Smooth muscle cell (in vitro differentiated cells): ENCODE data around the gene CSNK1G1. TPM values are rescaled to one million over a fixed set of nuclear protein-coding genes. Genes with fewer than 3 reads are reported as not detected.
A peak's percentile ranks its signal among the peaks of the same experiment; 100 is the strongest.

ENCODE experiments used
- DNase-seq: peaks from one replicate; lab custom pipeline; 2025; ENCODE audit not compliant: unreplicated experiment; lab: John Stamatoyannopoulos, UW
- H2AFZ ChIP-seq: fragments of 200-600 bp; sonication (generic); 2 replicates; pipeline ENCODE4 v1.6.0; 2016; ENCODE audit warnings: antibody characterized with exemption, low read depth, mild to moderate bottlenecking
- H3F3A ChIP-seq: fragments of 200-600 bp; sonication (generic); 2 replicates; pipeline ENCODE4 v1.6.0; 2017; ENCODE audit warnings: antibody characterized with exemption, low read depth
- H3K27ac ChIP-seq: fragments of 200-600 bp; sonication (generic); 2 replicates; pipeline ENCODE4 v1.5.1; 2016; ENCODE audit warnings: low read depth, mild to moderate bottlenecking
- H3K27me3 ChIP-seq: fragments of 200-600 bp; sonication (generic); 2 replicates; pipeline ENCODE4 v1.6.1; 2016; ENCODE audit warnings: low read depth, mild to moderate bottlenecking
- H3K36me3 ChIP-seq: fragments of 200-600 bp; sonication (generic); 2 replicates; pipeline ENCODE4 v1.5.1; 2016; ENCODE audit warnings: low read depth
- H3K4me1 ChIP-seq: fragments of 200-600 bp; sonication (generic); 2 replicates; pipeline ENCODE4 v1.5.1; 2016; ENCODE audit warnings: low read depth
- H3K4me2 ChIP-seq: fragments of 200-600 bp; sonication (generic); 2 replicates; pipeline ENCODE4 v1.6.0; 2016; ENCODE audit warnings: mild to moderate bottlenecking
- H3K4me3 ChIP-seq: fragments of 200-600 bp; sonication (generic); 2 replicates; pipeline ENCODE4 v1.5.1; 2016; ENCODE audit warnings: mild to moderate bottlenecking
- H3K79me2 ChIP-seq: fragments of 200-600 bp; sonication (generic); 2 replicates; pipeline ENCODE4 v1.6.0; 2016; ENCODE audit warnings: low read depth, mild to moderate bottlenecking
- H3K9ac ChIP-seq: fragments of 200-600 bp; sonication (generic); 2 replicates; pipeline ENCODE4 v1.6.0; 2016; ENCODE audit warnings: low read depth
- H3K9me3 ChIP-seq: fragments of 200-600 bp; sonication (generic); replicated peaks from 2 replicates; pipeline ENCODE4 v1.5.1; 2016; ENCODE audit warnings: low read depth
- H4K20me1 ChIP-seq: fragments of 200-600 bp; sonication (generic); 2 replicates; pipeline ENCODE4 v1.6.0; 2016; ENCODE audit warnings: low read depth
- CTCF ChIP-seq: fragments of 200-600 bp; sonication (generic); IDR thresholded peaks from 2 replicates; pipeline ENCODE4 v1.5.1; 2017; ENCODE audit warnings: borderline replicate concordance, mild to moderate bottlenecking, antibody characterized with exemption; ENCODE audit not compliant: insufficient read depth, poor library complexity, severe bottlenecking
- WGBS: methylation state at CpG from one replicate; pipeline ENCODE4 v1.1.7; 2016; ENCODE audit warnings: low lambda C conversion rate; 5-methylcytosine and 5-hydroxymethylcytosine counted together
- polyA plus RNA-seq: library from polyadenylated mRNA; unstranded; fragments of >200 nt; fragmentation: Nextera tagmentation; extraction: Ambion mirVana; gene quantifications from 2 replicates; pipeline ENCODE4 v1.2.1, GENCODE V29; 2016
- total RNA-seq: library from RNA; depleted of rRNA; stranded (reverse); fragments of >200 nt; gene quantifications from 2 replicates; pipeline ENCODE4 v1.2.3, GENCODE V29; 2014

The CSNK1G1 gene
- total and polyA plus RNA-seq, 2 experiments from 2014 or later: 12.8 to 23.2 TPM

GRCh38 chr15:64229129-64229724 lies 126.7 kb downstream of the CSNK1G1 start:
- 90% methylated on average over 2 of the region's 2 CpGs for WGBS
- H3K79me2 ChIP-seq: peaks cover 15% of the 10 kb centered on the region
- peaks cover 67% of the 10 kb centered on the region for H4K20me1 ChIP-seq
- H3K4me1 ChIP-seq: no peaks in the 10 kb centered on the region
- no peak for DNase-seq
- no peak overlapping the region for H3K9ac ChIP-seq
- TF ChIP-seq CTCF: no peak
- H2AFZ ChIP-seq: no peak overlapping the region
- no peaks in the 10 kb centered on the region for H3K9me3 ChIP-seq
- no peaks in the 10 kb centered on the region for H3K36me3 ChIP-seq
- H3K27me3 ChIP-seq: no peaks in the 10 kb centered on the region
- H3K4me3 ChIP-seq: no peak overlapping the region
- no peak overlapping the region for H3K4me2 ChIP-seq
- H3K27ac ChIP-seq: no peak overlapping the region
- H3F3A ChIP-seq: no peaks in the 10 kb centered on the region

- no peaks in the 10 kb centered on the region for H3K27me3 ChIP-seq
- TF ChIP-seq CTCF: no peak
- no peaks in the 10 kb centered on the region for H3F3A ChIP-seq
- no peak overlapping the region for H2AFZ ChIP-seq
- peaks cover 66% of the 10 kb centered on the region for H4K20me1 ChIP-seq
- no peak overlapping the region for H3K9ac ChIP-seq
- WGBS: 97% methylated on average over 11 of the region's 11 CpGs
- no peaks in the 10 kb centered on the region for H3K9me3 ChIP-seq
- DNase-seq: no peak
- no peak overlapping the region for H3K27ac ChIP-seq
- no peak overlapping the region for H3K4me3 ChIP-seq
- no peak overlapping the region for H3K4me2 ChIP-seq
- H3K4me1 ChIP-seq: no peaks in the 10 kb centered on the region
- peaks cover 4% of the 10 kb centered on the region for H3K79me2 ChIP-seq
- H3K36me3 ChIP-seq: no peaks in the 10 kb centered on the region
These were observed 130.2 kb downstream of the CSNK1G1 start for GRCh38 chr15:64225804-64226203.

- DNase-seq: no peak
- peaks cover 4% of the 10 kb centered on the region for H3K79me2 ChIP-seq
- 16% methylated on average over 2 of the region's 2 CpGs for WGBS
These were observed 131.5 kb downstream of the CSNK1G1 start for GRCh38 chr15:64224511-64224910.

More at GRCh38 chr15:64224511-64224910, 131.5 kb downstream of the CSNK1G1 start:
- TF ChIP-seq CTCF: no peak
- H2AFZ ChIP-seq: no peak overlapping the region
- no peaks in the 10 kb centered on the region for H3K4me1 ChIP-seq
- no peak overlapping the region for H3K9ac ChIP-seq
- peak overlapping the region; percentile 18 for H3K27ac ChIP-seq
- no peaks in the 10 kb centered on the region for H3K9me3 ChIP-seq
- no peaks in the 10 kb centered on the region for H3K27me3 ChIP-seq
- H3K4me3 ChIP-seq: no peak overlapping the region
- no peaks in the 10 kb centered on the region for H3K36me3 ChIP-seq
- peaks cover 71% of the 10 kb centered on the region for H4K20me1 ChIP-seq
- H3K4me2 ChIP-seq: peak overlapping the region; percentile 8
- no peaks in the 10 kb centered on the region for H3F3A ChIP-seq
